Heart right ventricle (tissue), 16 donors: ENCODE results near the gene KLC1. TPM values are rescaled to one million over a fixed set of nuclear protein-coding genes. Genes with fewer than 3 reads are reported as not detected.

Source experiments
- ATAC-seq, 8 donors: fragments of 200-7000 bp; cut with Tn5 transposase; one replicate each; pipeline ENCODE4 v1.9.1; 2020; ENCODE audit warnings: mild to moderate bottlenecking in 8 of 8, moderate library complexity in 8 of 8, moderate number of reproducible peaks in 1 of 8
- DNase-seq, 2 donors: peaks; one replicate each; pipeline ENCODE4 v3.0.0-alpha.2; 2020
- H3K27ac ChIP-seq, 10 donors: fragments of 200-600 bp; sonication (generic) in 2 of 10; one replicate each; pipeline versions ENCODE4 v1.5.0 to v1.8.0; 2020 to 2022; ENCODE audit warnings: mild to moderate bottlenecking in 3 of 10
- H3K27me3 ChIP-seq, 7 donors: fragments of 200-600 bp; one replicate each; pipeline ENCODE4 v1.8.0; 2021 to 2022; ENCODE audit warnings: mild to moderate bottlenecking in 2 of 7
- H3K36me3 ChIP-seq, 9 donors: fragments of 200-600 bp; sonication (generic) in 1 of 9; one replicate each; pipeline versions ENCODE4 v1.5.0 to v1.8.0; 2020 to 2022; ENCODE audit warnings: mild to moderate bottlenecking in 2 of 9
- H3K4me1 ChIP-seq, 9 donors: fragments of 200-600 bp; sonication (generic) in 1 of 9; one replicate each; pipeline versions ENCODE4 v1.5.0 to v1.8.0; 2020 to 2022; ENCODE audit warnings: mild to moderate bottlenecking in 4 of 9
- H3K4me3 ChIP-seq, 10 donors: fragments of 200-600 bp; sonication (generic) in 2 of 10; one replicate each; pipeline versions ENCODE4 v1.5.0 to v1.8.0; 2020 to 2022; ENCODE audit warnings: mild to moderate bottlenecking in 7 of 10, moderate library complexity in 2 of 10
- H3K9me3 ChIP-seq, 11 donors: fragments of 200-600 bp in 10 of 11; sonication (generic) in 2 of 11; one replicate each; pipeline versions ENCODE4 v1.5.0 to v1.8.0; 2013 to 2022; ENCODE audit warnings: mild to moderate bottlenecking in 2 of 11, control low read depth in 1 of 11, moderate library complexity in 1 of 11
- CTCF ChIP-seq, 9 donors: fragments of 200-600 bp; sonication (generic) in 2 of 9; IDR thresholded peaks; one replicate each; pipeline versions ENCODE4 v1.5.0 to v1.8.0; 2021 to 2022; ENCODE audit warnings: antibody characterized with exemption in 9 of 9, mild to moderate bottlenecking in 5 of 9, moderate library complexity in 1 of 9
- WGBS, 2 donors: extraction: QIAGEN DNeasy Blood & Tissue Kit; methylation state at CpG; one replicate each; pipeline ENCODE4 v1.1.7; 2013; ENCODE audit warnings: inconsistent platforms in 1 of 2; 5-methylcytosine and 5-hydroxymethylcytosine counted together
- intact Hi-C, 10 donors: fragments of 100-400 bp; cut with DNase I; formaldehyde crosslinking; loops; one replicate each; pipeline versions ENCODE4 v1.11.1 to v1.14.2; 2022
- polyA plus RNA-seq, 2 donors: library from polyadenylated mRNA; stranded (reverse); fragments of 200-250 nt; gene quantifications; one replicate each; pipeline ENCODE4 v1.2.3, GENCODE V29; 2013
- total RNA-seq, 10 donors: library from RNA; stranded (reverse); fragmentation: NEBNext Ultra II Directional in 3 of 10; extraction: Animal tissue kit (Norgen Biotek cat#: 25700) in 3 of 10; gene quantifications; one replicate each; pipeline versions ENCODE4 v1.2.1 to v1.2.4, GENCODE V29; 2021 to 2023
- donor health status: Arrhythmogenic right ventricular cardiomyopathy.
- donor health status: ischemic (EF 13 %, LVEDD 7.1; RV severe dilation, severe dysfunction).
- donor health status: healthy with polysubstance abuse.
- donor health status: DM: no; HTN: yes; CAD: no.
- donor health status: DM: no; HTN: no; CAD: no.
- donor health status: ischemic (EF 25% LVEDD 6.9; RV normal size, moderate dysfunction).
- donor health status: ischemic (EF 25% LVEDD 5.7; RV mildly dilated, moderate dysfunction).
- donor health status: healthy.
- donor health status: DM: yes; HTN: yes; CAD: no.
- donor health status: Ischemic cardiomyopathy.
- donor health status: ischemic (EF 35%, LVEDD 5.7; RV mildly dilated, moderate dysfunction).
- donor health status: nonischemic (EF 11% LVEDD 7.7; RV severe dilation, severe dysfunction).
- donor health status: DM: yes; HTN: yes; CAD: no.
- donor health status: PGD.
- donor health status: ischemic (EF 29% LVEDD 5.4; RV normal size, mild dysfunction).
- donor health status: nonischemic (EF 23%, LVEDD 6.1; RV moderate dilation, normal function).

KLC1 gene
- total and polyA plus RNA-seq, 12 donors, result 123 to 220 (median 151) TPM

- H3K4me1 ChIP-seq, result peaks cover 8 to 25% (median 21%) of the 10 kb centered on the region in 9 donors
- 93 to 94% methylated on average over 5 of the region's 5 CpGs for WGBS, 2 donors
- TF ChIP-seq CTCF (IDR thresholded peaks at IDR 0.05), result no peak
- no peak for ATAC-seq
- no peak overlapping the region for H3K27ac ChIP-seq
- no peak overlapping the region for H3K4me3 ChIP-seq
- no peaks in the 10 kb centered on the region for H3K27me3 ChIP-seq
- intact Hi-C loops, result loop anchor here in 1 of 10 donors (10.0 kb wide), 1 partner anchor 47 kb away; no protein-coding TSS in a partner anchor
- H3K9me3 ChIP-seq, result no peaks in the 10 kb centered on the region
- no peaks in the 10 kb centered on the region for H3K36me3 ChIP-seq
- no peak for DNase-seq
These were observed 7.2 kb upstream of the KLC1 start for GRCh38 chr14:103621860-103622259.

GRCh38 chr14:103623308-103623707 lies 5.7 kb upstream of the KLC1 start:
- DNase-seq, result no peak
- Histone ChIP-seq H3K27ac (peak overlapping the region in 1 of 10 donors; percentile 77), H3K36me3 (no peaks in the 10 kb centered on the region), H3K4me3 (no peak overlapping the region), H3K4me1 (peaks cover 12 to 35% (median 30%) of the 10 kb centered on the region in 9 donors), H3K9me3 (no peaks in the 10 kb centered on the region), H3K27me3 (no peaks in the 10 kb centered on the region)
- TF ChIP-seq CTCF (IDR thresholded peaks at IDR 0.05), result no peak
- 87 to 91% methylated on average over 4 of the region's 4 CpGs for WGBS, 2 donors
- intact Hi-C loops, result loop anchor here in 1 of 10 donors (10.0 kb wide), 1 partner anchor 49 kb away; no protein-coding TSS in a partner anchor
- no peak for ATAC-seq

GRCh38 chr14:103623883-103624482 lies 5.0 kb upstream of the KLC1 start:
- Histone ChIP-seq H3K36me3 (no peaks in the 10 kb centered on the region), H3K4me1 (peaks cover 13 to 39% (median 34%) of the 10 kb centered on the region in 9 donors), H3K4me3 (peak overlapping the region in 1 of 10 donors; percentile 1), H3K27me3 (no peaks in the 10 kb centered on the region), H3K9me3 (no peaks in the 10 kb centered on the region), H3K27ac (peak overlapping the region in 8 of 10 donors; percentile 21 to 79 (median 58))
- ATAC-seq, result peak in 4 of 8 donors; percentile 1 to 28 (median 14)
- intact Hi-C loops, result loop anchor here in 1 of 10 donors (10.0 kb wide), 1 partner anchor 49 kb away; no protein-coding TSS in a partner anchor
- WGBS, 2 donors, result 32 to 37% methylated on average over 16 of the region's 16 CpGs
- TF ChIP-seq CTCF (IDR thresholded peaks at IDR 0.05), result peak in 1 of 9 donors; percentile 16
- peak; percentile 29 to 56 for DNase-seq

DNA sequence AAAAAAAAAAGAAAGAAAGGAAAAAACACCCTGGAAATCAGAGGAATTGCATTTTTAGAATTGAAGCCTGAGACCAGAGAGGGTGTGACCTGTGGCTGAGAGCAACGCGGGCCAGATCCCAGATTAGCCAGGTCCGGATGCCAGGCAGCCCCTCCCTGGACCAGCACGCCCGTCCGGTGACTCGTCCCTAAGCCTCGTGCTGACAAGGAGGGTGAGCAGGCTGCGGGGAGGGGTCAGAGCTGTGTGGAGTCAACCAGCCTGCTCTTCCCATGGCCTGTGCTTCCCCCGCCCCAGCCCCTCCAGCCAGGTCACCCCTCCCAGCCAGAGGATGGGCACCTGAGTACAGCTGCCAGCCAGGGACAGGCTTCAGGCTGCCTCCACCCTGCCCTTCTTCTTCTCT lies 4.2 kb upstream of the KLC1 start:
- 22 to 23% methylated on average over 9 to 10 of the region's 10 CpGs for WGBS, 2 donors
- intact Hi-C loops, result loop anchor here in 3 of 10 donors (5.0 to 10.0 kb wide), 2 partner anchors 48 to 50 kb away; no protein-coding TSS in a partner anchor
- DNase-seq (peak; percentile 63 to 72), ATAC-seq (peak in 7 of 8 donors; percentile 15 to 69 (median 50))
- no peaks in the 10 kb centered on the region for H3K27me3 ChIP-seq
- TF ChIP-seq CTCF (IDR thresholded peaks at IDR 0.05), result no peak
- peaks cover 13 to 39% (median 34%) of the 10 kb centered on the region in 9 donors for H3K4me1 ChIP-seq
- H3K9me3 ChIP-seq, result no peaks in the 10 kb centered on the region
- no peaks in the 10 kb centered on the region for H3K36me3 ChIP-seq
- H3K4me3 ChIP-seq, result no peak overlapping the region
- peak overlapping the region in 9 of 10 donors; percentile 28 to 79 (median 64) for H3K27ac ChIP-seq
